ENCODE results near the gene IPP.
"Not testable (repeated sequence)": the region's sequence is repeated elsewhere in the genome, so short reads cannot be mapped to it uniquely, and the experiment has no call there.

The IPP gene

DNA sequence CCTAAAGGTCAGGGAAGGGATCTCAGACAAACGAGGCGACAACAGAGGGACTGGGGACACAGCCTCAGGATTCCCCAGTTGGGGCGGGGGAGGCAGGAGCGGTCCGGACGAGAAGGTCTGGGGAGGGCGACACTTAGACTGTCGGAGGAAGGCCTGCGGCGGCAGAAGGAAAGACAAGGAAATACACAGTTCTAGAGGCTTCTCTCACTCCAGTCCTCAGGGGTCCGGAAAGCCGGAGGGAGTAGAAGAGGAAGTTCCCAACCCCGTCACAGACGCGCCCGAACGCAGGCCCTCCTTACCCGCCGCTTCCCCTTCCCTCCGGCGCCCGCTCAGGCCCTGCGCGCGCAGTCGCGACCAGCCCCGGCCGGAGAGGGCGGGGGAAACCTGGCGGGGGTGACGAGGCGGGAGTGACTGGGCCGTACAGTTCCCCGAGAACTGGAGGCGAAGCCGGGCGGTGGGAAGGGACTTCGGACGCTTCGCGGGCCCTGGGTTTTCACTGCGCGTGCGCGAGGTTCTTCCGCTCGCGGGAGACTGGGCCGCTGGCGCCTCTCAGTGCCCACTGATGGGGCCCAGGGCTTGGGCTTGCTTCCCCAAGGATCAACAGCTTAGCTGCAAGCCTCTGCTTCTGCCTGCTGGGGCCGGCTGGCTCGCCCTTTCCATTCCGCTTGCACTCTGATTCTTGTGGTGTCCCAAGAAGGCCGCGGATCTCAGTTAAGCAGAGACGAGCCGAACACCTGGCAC, at the start of gene IPP:
TSS of gene IPP (minus strand) at position 356 of the 741 bp plus-strand sequence. CDS start 4,242 bp downstream, outside the sequence.
- peak; percentile 99 for DNase-seq

DNA sequence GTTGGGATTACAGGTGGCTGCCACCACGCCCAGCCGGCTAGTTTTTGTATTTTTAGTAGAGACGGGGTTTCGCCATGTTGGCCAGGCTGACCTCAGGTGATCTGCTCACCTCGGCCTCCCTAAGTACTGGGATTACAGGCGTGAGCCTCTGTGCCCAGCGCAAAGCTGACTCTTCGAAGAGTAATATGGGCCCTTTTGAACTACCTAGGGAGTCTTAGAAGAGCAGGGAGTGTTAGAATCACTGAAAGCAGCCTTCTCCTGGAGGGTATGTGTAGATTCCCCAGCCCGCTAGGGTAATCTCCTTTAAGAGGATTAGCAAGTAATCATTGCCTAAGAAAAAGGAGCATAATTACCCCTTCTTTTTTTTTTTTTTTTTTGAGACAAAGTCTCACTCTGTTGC, 46.5 kb upstream of the IPP start:
- no peak for DNase-seq

DNA sequence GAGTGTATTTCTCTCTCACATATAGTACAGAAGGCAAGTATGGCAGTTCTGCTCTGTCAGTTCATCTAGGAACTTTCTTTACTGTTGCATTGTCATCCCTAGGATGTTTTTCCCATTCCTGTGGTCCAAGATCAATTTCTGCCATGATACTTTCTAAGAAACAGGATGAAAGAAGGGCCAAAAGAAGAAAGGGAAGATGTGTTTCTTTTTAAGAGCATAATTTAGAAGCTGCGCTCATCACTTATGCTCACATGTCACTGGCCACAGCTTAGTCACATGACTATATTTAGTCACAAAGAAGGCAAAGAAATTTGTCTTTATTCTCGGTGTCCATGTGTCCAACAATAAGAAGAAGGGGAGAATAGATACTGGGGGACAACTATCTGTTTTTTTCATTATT, 45.9 kb upstream of the IPP start:
- no peak for DNase-seq

DNA sequence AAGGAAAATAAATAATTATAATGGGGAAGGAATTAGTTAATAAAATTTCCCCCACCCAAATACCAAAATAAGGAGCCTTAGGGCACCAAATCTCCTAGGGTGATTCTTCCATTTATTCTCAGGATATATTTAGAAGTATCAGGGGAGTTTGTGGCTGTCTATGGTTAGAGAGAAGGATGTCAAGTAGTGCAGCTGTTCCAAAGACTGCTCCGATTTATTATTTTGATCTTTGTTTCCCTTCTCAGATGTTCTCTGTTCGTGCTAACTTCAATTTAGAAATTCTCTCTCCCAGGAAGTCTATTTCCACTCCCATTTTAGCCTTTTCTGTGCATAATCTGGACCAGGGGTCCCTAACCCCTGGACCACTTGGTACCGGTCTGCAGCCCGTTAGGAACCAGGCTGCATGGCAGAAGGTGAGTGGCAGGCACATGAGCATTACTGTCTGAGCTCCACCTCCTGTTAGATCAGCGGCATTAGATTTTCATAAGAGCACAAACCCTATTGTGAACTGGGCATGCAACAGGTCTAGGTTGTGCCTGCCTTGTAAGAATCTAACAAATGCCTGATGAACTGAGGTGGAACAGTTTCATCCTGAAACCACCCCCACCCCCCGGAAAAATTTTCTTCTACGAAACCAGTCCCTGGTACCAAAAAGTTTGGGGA, 43.6 kb upstream of the IPP start:
- no peak for DNase-seq

DNA sequence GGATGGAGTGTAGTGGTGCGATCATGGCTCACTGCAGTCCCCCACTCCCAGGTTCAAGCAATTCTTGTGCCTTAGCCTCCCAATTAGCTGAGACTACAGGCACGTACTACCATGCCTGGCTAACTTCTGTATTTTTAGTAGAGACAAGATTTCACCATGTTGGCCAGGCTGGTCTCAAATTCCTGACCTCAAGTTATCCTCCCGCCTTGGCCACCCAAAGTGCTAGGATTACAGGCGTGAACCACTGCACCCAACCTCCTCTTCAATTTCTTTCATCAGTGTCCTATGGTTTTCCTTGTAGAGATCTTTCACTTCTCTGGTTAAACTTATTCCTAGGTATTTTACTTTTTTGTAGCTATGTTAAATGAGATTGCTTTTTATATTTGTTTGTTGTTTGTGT, 42.3 kb upstream of the IPP start:
- no peak for DNase-seq

DNA sequence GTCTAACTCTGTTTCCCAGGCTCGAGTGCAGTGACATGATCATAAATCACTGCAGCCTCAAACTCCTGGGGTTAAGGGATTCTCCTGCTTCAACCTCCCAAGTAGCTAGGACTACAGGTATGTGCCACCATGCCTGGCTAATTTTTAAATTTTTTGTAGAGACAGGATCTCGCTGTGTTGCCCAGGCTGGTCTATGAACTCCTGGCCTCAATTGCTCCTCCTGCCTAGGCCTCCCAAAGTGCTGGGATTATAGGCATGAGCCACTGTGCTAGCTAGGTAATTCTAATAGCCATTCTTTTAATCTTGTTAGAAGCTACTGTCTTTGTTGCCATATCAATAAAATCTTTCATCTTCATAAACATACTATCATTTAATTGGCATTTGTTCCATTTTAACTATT, 39.1 kb upstream of the IPP start:
- no peak for DNase-seq

DNA sequence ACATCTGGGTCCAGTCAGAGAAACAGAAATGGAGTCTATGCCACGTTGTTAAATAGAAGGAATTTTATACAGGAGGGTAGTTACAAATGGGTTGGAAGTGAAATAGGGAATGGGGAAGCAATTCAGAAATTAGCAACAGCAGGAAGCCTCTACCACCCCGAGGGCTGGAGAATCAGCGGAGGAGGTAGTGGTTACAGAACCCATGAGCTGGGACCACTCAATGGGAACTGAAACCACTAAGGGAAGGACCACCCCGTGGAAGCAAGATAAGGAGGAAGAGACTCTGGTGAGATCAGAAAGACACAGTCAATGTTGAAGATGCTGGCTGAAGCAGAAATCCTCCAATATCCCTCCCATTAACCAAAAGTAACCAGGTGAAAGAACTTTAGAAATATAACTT, 37.5 kb upstream of the IPP start:
- no peak for DNase-seq

DNA sequence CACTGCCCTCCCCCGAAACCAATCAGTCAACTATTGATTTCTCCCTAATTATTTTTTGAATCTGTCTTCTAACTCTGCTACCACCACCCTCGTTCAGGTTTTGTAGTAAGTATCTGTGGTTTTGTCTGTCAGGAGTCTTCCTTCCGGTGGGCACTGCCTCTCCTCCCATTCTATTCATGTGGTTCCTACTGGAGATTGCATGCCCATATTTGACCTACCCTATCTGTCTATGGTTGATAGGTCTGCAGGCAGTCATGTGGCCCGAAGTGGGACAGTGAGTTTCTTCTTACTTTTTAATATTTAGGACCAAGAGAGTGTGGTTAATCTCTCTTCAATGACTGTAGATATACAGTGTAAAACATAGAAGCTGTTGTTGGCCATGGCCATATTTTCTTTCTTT, 35.1 kb upstream of the IPP start:
- DNase-seq = no peak

DNA sequence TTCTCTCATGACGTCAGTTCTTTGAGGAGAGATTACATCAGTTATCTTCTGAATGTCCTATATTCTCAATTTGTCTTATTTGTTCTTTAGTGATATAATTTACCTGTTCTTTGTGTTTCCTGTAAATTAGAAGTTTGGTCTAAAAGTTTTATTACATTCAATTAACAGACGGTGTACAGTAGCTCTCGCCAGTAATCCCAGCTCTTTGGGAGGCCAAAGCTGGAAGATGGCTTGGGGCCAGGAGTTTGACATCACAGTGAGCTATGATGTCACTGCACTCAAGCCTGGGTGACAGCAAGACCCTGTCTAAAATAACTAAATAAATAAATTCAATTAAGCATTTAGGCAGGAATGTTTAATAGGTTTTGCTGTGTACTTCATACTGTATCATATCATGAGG, 25.3 kb upstream of the IPP start:
- DNase-seq = no peak

DNA sequence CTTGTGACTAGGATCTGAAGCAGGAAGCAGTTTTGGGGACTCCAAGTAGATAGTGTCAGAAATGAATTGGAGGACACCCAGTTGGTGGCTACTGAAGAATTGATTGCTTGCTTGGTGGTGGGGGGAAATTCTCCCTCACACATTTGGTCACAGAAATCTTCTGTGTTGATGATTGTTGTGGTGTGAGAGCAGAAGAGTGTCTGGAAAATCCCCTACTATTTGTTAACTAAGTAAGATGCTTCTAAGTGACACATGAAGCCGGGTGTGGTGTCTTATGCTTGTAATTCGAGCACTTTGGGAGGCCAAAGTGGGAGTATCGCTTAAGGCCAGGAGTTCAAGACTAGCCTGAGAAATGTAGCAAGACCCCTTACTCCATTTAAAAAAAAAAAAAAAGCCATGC, 22.5 kb upstream of the IPP start:
- no peak for DNase-seq

DNA sequence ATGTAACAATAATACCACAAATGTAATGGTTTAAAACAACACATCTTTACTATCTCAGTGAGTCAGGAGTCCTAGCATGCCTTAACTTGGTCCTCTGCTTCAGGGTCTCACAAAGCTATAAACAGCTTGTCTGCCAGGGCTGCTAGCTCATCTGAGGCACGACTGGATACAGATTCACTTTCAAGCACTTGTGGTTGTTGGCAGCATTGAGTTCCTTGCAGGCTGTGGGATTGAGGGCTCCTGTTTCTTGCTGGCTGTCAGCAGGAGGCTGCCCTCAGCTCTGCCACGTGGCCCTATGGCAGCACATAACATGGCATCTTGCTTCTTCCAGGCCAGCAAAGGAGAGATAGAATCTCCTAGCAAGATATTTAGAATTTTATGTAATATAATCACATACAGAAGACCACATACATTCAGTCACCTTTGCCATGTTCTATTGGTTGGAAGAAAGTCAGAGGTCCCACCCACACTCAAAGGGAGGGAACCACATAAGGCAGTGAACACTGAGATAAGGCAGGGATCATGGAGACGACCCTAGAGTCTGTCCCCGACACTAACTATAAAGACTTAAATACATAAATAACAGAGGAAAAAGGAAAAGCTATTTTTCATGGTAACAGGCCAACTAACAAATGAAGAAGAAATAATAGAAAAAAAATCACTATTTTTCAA, 18.9 kb upstream of the IPP start:
- DNase-seq = no peak

DNA sequence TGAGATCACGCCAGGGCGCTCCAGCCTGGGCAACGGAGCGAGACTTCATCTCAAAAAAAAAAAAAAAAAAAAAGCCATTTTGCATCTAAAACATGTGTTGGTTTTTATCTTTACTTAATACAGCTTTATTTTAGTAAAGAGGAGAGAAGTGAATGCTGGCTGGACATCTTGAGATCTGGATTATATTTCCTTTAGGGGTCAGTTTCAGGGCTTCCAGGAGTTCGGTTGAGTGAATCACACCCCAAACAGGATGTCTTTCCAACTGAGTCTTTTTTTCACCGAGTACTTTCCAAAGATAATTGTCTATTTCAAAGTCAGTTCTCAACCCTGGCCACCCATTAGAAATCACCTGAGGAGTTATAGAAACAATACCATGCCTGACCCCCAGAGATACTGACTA, 16.6 kb upstream of the IPP start:
- DNase-seq = no peak

DNA sequence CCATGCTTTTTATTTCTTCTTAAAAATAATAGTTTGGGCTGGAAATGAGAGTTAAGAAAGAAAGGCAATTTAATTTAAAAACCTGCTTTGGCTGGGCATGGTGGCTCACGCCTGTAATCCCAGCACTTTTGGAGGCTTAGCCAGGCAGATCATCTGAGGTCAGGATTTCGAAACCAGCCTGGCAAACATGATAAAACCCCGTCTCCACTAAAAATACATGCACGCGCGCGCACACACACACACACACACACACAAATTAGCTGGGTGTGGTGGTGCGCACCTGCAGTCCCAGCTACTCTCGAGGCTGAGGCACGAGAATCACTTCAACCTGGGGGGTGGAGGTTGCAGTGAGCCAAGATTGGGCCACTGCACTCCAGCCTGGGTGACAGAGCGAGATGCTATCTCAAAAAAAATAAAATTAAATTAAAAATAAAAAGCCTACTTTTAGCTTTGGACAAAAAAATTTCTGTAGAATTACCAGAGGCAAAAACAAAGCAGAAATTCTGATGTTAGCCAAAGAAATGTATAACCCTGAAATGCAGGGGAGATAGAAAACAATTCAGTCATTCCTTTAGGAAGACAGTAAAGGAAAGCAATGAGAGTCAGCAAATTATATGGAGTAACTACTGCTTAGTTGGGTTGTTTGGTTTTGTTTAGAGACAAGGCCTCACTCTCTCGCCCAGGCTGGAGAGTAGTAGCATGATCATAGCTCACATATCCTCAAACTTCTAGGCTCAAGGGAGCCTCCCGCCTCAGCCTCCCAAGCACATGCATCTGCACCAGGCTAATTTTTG, 15.7 kb upstream of the IPP start:
- no peak for DNase-seq

DNA sequence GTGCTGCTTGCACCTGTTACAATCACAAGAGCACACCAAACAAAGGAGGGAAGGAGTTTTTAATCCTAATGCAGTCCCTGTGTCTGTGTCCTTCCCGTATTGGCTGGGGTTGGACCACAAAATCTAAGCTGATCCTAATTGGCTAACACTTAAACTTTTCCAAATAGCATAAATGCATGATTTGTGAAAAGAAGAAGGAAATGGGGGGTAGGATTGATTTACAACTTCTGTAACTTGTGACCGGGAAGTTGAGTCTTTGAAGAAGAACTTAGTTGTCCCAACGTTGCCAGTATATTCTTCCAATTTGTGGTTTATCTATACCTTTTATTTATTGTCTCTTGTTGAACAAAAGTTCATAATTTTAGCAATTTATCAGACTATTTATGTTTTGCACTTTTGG, 11.8 kb upstream of the IPP start:
- no peak for DNase-seq

DNA sequence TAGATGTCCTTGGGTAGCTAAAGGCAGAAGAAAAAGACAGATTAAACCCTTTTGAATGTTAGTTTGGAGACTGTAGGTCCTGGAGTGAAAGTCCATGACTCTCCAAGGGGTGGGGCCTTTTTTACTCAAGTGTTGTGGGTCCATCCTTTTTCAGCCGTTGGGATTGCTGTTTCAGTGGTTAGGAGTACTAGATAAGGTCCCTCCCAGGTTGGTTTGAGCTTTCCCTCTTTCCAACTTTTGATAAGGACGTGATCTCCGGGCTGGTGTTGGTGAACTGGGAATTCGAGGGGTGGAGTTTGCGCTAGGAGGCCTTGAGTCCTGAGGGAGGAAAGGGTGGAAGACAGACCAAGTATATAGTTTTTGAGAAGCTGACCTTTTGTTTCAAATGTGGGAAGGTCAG, 5.2 kb upstream of the IPP start:
- no peak for DNase-seq

DNA sequence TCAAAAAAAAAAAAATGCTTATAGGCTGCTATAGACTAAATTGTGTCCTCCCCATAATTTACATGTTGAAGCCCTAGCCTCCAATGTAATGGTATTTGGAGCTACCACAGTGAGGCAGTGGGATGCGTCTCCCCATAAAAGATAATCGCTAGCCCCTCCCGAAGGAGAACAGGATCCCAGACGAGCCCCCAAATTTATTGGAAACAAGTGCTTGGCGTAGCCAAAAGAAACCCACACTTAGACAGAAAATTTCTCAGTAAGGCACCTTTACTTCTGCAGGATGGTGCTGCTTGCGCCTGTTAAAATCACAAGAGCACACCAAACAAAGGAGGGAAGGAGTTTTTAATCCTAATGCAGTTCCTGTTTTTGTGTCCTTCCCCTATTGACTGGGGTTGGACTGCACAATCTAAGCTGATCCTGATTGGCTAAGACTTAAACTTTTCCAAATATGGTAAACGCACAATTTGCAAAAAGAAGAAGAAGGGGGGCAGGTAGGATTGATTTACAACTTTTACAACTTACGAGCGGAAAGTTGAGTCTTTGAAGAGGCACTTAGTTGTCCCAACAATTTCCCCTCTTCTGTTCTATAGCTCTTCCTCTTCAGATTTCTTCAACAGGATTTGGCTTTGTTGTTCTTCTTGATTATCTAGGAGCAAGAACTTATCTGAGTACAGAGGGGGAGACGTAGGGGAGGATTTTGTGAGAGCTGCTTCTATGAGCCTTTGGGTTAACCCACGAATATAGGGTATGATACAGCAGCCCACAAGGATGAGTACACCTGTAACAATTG, 3.0 kb upstream of the IPP start:
- DNase-seq = no peak

DNA sequence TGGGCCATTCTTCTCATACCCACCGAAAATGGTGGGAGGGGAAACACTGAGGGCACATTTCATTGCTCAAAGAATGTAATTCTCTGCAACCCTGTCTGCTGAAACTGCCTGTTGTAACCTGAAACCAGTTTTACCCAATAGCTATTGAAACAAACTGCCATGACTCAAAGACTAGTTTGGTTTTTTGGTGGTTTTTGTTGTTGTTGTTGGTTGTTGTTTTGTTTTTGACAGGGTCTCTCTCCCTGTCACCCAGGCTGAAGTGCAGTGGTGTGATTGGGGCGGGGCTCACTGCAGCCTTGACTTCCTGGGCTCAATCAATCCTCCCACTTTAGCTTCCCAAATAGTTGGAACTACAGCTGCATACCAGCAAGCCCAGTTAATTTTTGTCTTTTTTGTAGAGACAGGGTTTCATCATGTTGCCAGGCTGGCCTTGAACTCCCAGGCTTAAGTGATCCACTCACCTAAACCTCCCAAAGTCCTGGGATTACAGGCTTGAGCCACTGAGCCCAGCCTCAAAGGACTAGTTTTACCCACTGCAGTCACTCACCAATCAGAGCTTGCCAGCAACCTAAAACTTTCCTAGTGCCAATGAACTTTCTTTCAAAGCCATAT, 2.1 kb upstream of the IPP start:
- DNase-seq = no peak

DNA sequence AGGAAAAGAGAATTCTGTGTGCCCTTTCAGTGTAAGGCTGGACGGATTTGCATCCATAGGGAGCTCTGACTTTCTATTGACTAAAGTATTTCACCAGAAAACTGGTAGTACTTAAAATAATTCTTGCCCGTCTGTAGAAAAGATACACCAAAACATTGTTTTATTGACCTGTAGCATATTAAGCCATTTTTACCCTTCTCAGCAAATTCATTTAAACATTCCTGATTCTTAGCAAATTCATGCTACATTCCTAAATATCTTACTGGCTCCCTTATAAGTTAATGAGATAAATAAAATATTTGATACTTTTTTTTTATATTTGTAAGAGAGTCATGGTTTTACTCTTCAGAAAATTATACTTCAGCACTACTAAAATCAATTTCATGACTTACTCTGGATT, 1.6 kb upstream of the IPP start:
- no peak for DNase-seq

DNA sequence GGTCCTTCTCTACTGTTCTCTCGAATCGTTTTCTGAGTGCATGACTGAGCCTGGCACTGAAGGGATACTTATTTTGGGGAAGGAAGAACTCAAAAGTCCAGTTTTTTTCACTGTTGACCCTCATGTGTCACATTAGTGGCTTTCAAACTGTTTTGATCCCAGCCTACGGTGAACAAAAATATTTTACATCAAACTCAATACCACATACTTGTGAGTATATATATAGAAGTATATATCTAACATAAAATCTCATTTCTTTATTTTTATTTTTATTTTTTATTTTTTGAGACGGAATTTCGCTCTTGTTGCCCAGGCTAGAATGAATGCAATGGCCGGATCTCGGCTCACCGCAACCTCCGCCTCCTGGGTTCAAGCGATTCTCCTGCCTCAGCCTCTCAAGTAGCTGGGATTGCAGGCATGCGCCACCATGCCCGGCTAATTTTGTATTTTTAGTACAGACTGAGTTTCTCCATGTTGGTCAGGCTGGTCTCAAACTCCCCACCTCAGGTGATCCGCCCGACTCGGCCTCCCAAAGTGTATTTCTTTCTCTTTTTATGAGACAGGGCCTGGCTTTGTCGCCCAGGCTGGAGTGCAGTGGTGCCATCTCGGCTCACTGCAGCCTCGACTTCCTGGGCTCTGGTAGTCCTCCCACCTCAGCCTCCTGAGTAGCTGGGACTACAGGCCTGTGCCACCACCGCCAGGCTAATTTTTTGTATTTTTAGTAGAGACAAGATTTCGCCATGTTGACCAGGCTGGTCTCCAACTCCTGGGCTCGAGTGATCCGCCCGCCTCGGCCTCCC, 786 bp upstream of the IPP start:
- not testable (repeated sequence) for DNase-seq

DNA sequence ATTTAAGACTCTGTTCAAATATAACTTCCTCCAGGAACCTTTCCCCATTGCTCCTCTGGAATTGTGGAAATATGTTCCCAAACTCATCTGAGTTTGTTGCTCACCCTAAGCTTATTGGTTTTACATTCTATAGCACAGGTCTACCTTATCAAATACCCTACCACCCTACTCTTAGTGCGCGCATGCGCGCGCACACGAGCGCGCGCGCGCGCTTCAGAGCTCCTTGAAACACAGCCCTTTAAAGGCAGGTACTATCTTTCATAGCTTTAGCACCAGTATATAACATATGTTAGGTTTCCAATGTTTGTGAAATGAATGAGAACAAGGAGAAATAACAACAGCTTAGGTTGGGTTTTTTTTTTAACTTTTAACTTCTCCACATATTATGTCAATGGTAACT, 3.5 kb downstream of the IPP start:
- DNase-seq = no peak

DNA sequence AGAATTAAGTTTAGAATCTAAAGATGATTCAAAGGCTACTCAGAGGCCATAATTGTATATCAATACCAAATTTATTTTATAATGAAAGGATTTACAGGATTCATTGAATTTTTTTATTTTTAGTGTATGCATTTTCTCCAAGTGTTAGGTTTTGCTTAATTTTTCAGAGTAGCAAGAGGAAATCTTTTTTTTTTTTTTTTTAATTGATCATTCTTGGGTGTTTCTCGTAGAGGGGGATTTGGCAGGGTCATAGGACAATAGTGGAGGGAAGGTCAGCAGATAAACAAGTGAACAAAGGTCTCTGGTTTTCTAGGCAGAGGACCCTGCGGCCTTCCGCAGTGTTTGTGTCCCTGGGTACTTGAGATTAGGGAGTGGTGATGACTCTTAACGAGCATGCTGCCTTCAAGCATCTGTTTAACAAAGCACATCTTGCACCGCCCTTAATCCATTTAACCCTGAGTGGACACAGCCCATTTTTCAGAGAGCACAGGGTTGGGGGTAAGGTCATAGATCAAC, 10.8 kb downstream of the IPP start:
- not testable (repeated sequence) for DNase-seq

All from left hindlimb (tissue), 1 donor.